DMS 273 treated with DMSO at 0.1 percent for 48 hours (cell line): ENCODE data around the gene DMAP1.
A peak's percentile ranks its signal among the peaks of the same experiment; 100 is the strongest.
"Not testable (repeated sequence)": the region's sequence is repeated elsewhere in the genome, so short reads cannot be mapped to it uniquely, and the experiment has no call there.

Source experiments
- DNase-seq: peaks from one replicate; lab custom pipeline; 2025; lab: John Stamatoyannopoulos, UW

Gene DMAP1, protein sequence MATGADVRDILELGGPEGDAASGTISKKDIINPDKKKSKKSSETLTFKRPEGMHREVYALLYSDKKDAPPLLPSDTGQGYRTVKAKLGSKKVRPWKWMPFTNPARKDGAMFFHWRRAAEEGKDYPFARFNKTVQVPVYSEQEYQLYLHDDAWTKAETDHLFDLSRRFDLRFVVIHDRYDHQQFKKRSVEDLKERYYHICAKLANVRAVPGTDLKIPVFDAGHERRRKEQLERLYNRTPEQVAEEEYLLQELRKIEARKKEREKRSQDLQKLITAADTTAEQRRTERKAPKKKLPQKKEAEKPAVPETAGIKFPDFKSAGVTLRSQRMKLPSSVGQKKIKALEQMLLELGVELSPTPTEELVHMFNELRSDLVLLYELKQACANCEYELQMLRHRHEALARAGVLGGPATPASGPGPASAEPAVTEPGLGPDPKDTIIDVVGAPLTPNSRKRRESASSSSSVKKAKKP

DNA sequence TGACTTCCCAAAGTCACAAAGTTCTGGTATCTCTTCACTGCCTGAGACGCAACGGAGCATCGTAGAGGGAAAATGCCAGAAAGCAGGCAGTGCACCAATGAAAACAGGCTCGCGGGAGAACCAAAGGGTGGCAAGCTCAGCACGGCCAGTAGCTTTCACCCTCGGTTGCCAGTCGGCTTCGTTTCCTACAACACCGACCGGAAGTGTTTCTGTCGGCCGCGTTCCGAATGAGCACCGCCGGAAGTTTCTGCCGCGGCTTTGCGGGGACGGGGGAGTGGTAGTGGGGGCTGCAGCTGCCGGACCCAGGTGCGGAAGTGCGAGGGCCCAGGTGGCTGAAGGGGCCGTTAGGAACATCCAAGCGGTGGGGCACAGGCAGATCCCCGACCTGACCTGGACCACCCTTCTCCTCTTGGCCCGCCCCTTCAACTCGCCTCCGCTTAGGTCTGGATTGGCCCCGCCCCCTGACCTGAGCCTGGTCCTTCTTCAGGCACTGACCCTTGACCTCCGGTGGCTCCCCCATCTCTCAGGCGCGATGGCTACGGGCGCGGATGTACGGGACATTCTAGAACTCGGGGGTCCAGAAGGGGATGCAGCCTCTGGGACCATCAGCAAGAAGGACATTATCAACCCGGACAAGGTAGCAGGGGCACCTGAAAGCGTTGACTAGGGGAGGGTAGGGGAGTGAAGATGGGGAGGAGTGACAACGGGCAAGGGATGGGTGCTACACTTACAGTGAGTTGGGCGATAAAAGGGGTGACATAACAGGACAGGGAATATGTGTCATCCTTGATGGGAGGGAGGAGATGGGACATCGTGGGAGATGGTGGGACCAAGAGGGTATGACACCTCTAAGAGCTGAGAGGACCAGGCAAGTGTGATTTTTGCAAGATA lies at the start of gene DMAP1:
Gene DMAP1, plus strand, starts transcription at position 250 of the 891 bp plus-strand sequence. Its CDS starts 283 bp downstream, at position 533.
- peak; percentile 38 for DNase-seq

GRCh38 chr1:44168520-44169098 lies 44.7 kb upstream of the DMAP1 start:
- no peak for DNase-seq

- no peak for DNase-seq
Measured at GRCh38 chr1:44170281-44170823, 42.9 kb upstream of the DMAP1 start.

GRCh38 chr1:44174630-44175029 lies 38.6 kb upstream of the DMAP1 start:
- DNase-seq: no peak

GRCh38 chr1:44200336-44200735 lies 12.9 kb upstream of the DMAP1 start:
- DNase-seq: no peak

- DNase-seq: not testable (repeated sequence)
Measured at GRCh38 chr1:44206545-44206944, 6.7 kb upstream of the DMAP1 start.

DNA sequence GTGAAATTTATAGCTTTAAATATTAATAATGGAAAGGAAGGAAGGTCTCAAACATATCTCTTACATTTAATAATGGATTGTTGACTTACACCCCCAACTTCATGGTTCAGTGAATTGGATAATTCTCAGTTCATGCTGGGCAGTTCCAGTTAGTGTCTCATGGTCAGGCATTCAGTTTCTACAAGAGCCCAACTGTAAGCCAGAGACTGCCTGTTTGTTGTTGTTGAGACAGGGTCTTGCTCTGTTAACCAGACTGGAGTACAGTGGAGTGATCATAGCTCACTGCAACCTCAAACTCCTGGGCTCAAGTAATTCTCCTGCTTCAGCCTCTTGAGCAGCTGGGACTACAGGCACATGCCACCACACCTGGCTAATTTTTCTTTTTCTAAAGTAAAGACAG lies 5.0 kb upstream of the DMAP1 start:
- DNase-seq: no peak

GRCh38 chr1:44210595-44210994 lies 2.7 kb upstream of the DMAP1 start:
- no peak for DNase-seq

- no peak for DNase-seq
Measured at GRCh38 chr1:44212355-44213221, 683 bp upstream of the DMAP1 start.

- DNase-seq: peak; percentile 54
Measured at GRCh38 chr1:44217809-44218410, 4.6 kb downstream of the DMAP1 start.

DNA sequence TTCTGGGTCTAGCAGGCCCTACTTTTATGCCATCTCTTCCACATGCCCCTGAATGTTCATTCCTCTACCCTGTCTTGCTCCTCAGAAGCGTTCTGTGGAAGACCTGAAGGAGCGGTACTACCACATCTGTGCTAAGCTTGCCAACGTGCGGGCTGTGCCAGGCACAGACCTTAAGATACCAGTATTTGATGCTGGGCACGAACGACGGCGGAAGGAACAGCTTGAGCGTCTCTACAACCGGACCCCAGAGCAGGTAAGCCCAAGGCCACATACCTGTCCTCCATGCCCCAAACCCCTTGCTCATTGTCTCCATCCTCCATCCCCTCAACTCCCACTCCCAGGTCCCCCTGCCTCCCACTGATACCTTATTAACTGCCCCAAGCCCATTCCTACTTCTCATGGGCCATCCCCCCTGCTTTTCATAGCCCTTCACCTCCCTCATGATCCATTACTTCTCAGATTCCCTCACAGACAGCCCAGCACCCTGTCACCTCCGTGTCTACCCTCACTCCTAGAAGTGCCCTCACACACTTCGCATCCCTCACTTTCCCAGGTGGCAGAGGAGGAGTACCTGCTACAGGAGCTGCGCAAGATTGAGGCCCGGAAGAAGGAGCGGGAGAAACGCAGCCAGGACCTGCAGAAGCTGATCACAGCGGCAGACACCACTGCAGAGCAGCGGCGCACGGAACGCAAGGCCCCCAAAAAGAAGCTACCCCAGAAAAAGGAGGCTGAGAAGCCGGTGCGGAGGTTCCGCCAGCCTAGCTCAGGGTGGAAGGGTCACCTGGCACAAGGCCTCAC lies 5.4 kb downstream of the DMAP1 start:
- no peak for DNase-seq

GRCh38 chr1:44219301-44219626 lies 6.0 kb downstream of the DMAP1 start:
- DNase-seq: no peak

GRCh38 chr1:44220001-44220751 lies 6.9 kb downstream of the DMAP1 start:
- no peak for DNase-seq

DNA sequence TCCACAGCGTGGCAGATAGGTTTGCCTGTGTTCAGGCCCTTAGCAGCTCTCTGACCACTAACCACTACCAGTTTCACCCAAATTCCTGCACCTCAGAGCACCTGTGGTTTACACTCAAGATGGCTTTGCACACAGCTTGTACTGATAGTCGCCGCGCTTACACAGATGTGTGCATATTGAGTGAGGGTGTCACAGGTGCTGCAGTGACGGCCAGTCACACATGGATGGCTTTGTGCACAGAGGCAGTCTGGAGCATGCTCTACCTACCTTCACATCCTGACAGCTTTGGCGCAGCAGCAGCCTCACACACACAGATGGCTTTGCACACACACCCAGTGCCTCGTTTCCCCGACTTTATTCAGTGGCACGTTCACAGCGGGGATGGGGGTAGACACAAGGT lies 7.5 kb downstream of the DMAP1 start:
- no peak for DNase-seq

DNA sequence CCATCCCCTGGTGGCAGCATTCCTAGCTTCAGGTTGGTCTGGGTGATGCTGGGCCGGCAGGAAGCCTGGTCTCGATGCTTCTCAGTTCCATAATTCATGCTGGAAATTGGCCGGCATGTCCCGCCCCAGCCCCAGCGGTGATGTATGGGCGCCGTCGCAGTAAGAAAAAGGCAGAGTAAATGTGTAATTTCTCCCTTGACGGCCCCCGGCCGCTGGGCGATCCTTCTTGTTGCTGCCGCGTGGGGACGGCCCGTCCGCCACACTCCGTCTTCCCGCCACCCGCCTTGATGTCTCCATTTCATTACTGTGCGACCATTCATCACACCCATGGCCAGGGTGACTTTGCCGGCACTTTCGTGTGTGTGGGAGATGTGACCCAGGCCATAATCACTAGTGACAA lies 8.5 kb downstream of the DMAP1 start:
- DNase-seq: no peak

- DNase-seq: no peak
Measured at GRCh38 chr1:44222397-44223186, 9.3 kb downstream of the DMAP1 start.

DNA sequence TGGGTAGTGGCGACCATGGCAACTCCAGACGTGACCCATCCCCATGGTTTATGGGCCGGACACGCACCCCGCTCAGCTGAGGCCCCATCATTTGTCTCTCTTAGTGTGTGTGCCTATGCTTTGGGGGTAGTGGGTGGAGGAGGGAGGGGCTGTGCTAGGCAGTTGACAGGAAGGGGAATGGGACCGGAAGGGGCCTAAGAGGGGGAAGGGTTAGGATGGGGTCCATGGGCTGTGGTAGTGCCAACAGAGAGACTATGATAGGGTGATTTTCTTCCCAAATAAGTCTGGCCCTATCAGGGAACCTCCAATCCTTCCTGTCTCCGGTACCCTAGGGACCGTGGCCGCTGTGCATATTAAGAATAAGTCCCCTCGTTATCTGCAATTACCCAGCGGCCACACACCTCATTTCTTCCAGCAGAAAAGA lies 9.9 kb downstream of the DMAP1 start:
- no peak for DNase-seq

DNA sequence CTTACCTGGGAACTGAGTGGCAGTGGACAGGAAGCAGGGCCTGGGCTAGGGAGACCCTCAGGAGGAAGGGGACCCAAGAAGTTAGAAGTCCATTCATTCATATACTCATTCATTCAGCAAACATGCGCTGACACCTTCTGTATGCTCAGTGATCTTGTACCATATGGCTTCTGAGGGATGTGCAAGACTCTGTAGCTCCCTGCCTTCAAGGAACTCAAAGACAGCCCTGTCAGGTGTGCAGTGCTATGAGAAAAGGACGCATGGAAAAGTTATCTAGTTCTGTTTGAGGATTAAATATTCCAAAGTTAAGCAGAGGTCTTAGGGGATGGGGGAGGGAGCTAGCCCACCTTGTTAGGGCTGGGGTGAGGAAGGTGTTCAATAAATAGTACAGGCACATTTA lies 12.5 kb downstream of the DMAP1 start:
- no peak for DNase-seq

- DNase-seq: no peak
Measured at GRCh38 chr1:44227211-44227610, 13.9 kb downstream of the DMAP1 start.
